HL-60 (cell line): ENCODE data around the gene SP110.

Experiments used
- DNase-seq, 2 experiments: peaks; one replicate each; pipeline ENCODE4 v3.0.0-alpha.2; 2010 to 2020; ENCODE audit warnings: low read depth in 1 of 2, low spot score in 1 of 2
- H3K27ac ChIP-seq: fragments of 250-450 bp; sonication (Bioruptor Pico); replicated peaks from 2 replicates; pipeline ENCODE4 v1.5.1; 2020; ENCODE audit warnings: mild to moderate bottlenecking, moderate library complexity
- H3K27me3 ChIP-seq: fragments of 250-450 bp; sonication (Bioruptor Pico); 2 replicates; pipeline ENCODE4 v1.5.1; 2021; ENCODE audit warnings: mild to moderate bottlenecking, moderate library complexity; ENCODE audit not compliant: insufficient read depth, poor library complexity, severe bottlenecking
- H3K4me3 ChIP-seq: replicated peaks from 2 replicates; pipeline ENCODE4 v1.5.1; 2011; ENCODE audit warnings: mild to moderate bottlenecking, control low read depth, low read length; ENCODE audit not compliant: insufficient read depth
- GABPA ChIP-seq: IDR thresholded peaks from 2 replicates; pipeline ENCODE4 v1.6.1; 2012; ENCODE audit warnings: low read depth
- POLR2AphosphoS5 ChIP-seq: IDR thresholded peaks from 2 replicates; pipeline ENCODE4 v1.6.1; 2012; ENCODE audit warnings: low read depth
- SPI1 ChIP-seq: IDR thresholded peaks from 2 replicates; pipeline ENCODE4 v1.6.1; 2012; ENCODE audit warnings: low read depth, mild to moderate bottlenecking, borderline replicate concordance
- TF ChIP-seq, protein P1 (sequence below): IDR thresholded peaks from one replicate; pipeline ENCODE4 v1.5.1; 2011; ENCODE audit warnings: low read length, control low read depth, inconsistent platforms; ENCODE audit not compliant: insufficient read depth
- TF ChIP-seq, protein P2 (sequence below): IDR thresholded peaks from 2 replicates; pipeline ENCODE4 v1.6.1; 2012; ENCODE audit warnings: low read depth; ENCODE audit not compliant: insufficient replicate concordance

SP110 gene

DNA sequence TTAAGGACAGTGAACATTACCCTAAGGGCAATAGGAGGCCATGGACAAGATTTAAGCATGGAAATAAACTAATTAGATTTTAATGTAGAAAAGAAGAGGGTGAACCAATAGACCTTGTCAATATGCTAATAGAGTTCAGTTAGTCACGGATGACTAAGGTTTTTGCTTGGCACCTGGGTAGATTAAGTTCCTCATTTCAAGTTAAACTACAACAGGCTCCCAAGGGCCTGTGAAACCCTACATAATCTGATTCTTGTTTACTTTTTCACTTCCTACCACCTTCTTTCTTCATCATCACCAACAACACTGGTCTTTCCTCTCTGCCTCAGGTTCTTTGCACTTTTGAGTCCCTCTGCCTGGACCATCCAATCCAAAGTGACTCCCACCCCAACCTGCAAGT, 14.8 kb downstream of the SP110 start:
- peak overlapping the region; percentile 80 for H3K27ac ChIP-seq
- no peak overlapping the region for H3K4me3 ChIP-seq
- TF ChIP-seq POLR2AphosphoS5 (no peak), SPI1 (no peak), GABPA (no peak)
- TF ChIP-seq, protein P1, sequence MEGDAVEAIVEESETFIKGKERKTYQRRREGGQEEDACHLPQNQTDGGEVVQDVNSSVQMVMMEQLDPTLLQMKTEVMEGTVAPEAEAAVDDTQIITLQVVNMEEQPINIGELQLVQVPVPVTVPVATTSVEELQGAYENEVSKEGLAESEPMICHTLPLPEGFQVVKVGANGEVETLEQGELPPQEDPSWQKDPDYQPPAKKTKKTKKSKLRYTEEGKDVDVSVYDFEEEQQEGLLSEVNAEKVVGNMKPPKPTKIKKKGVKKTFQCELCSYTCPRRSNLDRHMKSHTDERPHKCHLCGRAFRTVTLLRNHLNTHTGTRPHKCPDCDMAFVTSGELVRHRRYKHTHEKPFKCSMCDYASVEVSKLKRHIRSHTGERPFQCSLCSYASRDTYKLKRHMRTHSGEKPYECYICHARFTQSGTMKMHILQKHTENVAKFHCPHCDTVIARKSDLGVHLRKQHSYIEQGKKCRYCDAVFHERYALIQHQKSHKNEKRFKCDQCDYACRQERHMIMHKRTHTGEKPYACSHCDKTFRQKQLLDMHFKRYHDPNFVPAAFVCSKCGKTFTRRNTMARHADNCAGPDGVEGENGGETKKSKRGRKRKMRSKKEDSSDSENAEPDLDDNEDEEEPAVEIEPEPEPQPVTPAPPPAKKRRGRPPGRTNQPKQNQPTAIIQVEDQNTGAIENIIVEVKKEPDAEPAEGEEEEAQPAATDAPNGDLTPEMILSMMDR = no peak
- TF ChIP-seq, protein P2, sequence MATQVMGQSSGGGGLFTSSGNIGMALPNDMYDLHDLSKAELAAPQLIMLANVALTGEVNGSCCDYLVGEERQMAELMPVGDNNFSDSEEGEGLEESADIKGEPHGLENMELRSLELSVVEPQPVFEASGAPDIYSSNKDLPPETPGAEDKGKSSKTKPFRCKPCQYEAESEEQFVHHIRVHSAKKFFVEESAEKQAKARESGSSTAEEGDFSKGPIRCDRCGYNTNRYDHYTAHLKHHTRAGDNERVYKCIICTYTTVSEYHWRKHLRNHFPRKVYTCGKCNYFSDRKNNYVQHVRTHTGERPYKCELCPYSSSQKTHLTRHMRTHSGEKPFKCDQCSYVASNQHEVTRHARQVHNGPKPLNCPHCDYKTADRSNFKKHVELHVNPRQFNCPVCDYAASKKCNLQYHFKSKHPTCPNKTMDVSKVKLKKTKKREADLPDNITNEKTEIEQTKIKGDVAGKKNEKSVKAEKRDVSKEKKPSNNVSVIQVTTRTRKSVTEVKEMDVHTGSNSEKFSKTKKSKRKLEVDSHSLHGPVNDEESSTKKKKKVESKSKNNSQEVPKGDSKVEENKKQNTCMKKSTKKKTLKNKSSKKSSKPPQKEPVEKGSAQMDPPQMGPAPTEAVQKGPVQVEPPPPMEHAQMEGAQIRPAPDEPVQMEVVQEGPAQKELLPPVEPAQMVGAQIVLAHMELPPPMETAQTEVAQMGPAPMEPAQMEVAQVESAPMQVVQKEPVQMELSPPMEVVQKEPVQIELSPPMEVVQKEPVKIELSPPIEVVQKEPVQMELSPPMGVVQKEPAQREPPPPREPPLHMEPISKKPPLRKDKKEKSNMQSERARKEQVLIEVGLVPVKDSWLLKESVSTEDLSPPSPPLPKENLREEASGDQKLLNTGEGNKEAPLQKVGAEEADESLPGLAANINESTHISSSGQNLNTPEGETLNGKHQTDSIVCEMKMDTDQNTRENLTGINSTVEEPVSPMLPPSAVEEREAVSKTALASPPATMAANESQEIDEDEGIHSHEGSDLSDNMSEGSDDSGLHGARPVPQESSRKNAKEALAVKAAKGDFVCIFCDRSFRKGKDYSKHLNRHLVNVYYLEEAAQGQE = no peak
- DNase-seq = peak in 1 of 2 experiments; percentile 50
- no peaks in the 10 kb centered on the region for H3K27me3 ChIP-seq

DNA sequence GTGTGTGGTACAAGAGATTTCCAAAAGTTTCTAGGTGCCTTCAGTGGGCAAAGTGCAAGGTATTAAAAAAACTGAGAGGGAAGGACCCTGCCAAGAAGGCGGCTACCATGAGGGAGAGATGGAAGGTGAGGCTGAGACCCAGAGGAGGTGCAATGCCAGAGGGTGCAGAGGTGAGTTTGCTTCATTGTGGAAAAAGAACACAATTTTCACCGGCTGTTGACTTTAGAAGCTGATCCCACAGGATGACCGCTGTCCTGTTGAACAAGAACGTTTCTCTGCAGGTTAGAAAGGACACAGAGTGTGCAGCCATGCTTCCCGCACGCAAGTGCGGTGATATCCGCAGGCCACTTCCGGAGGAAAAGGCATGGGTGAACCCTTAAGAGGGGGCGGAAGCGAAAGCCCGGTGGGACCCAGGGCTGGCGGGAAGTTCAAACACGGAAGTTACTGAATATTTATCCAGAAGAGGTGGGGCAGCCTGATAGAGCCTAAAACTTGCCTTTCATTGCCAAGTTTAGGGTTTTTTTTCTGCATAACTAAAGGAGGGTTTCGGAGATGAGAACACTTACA, 16.6 kb downstream of the SP110 start:
- peak; percentile 74 to 94 for DNase-seq
- Histone ChIP-seq H3K27ac (peak overlapping the region; percentile 80), H3K27me3 (no peaks in the 10 kb centered on the region), H3K4me3 (peak overlapping the region; percentile 19)
- TF ChIP-seq, protein P1 = no peak
- peak; percentile 64; the same call in 1 of the 2 replicates for TF ChIP-seq SPI1
- TF ChIP-seq, protein P2 = peak; percentile 55
- peak; percentile 84 for TF ChIP-seq GABPA
- peak; percentile 84 for TF ChIP-seq POLR2AphosphoS5

DNA sequence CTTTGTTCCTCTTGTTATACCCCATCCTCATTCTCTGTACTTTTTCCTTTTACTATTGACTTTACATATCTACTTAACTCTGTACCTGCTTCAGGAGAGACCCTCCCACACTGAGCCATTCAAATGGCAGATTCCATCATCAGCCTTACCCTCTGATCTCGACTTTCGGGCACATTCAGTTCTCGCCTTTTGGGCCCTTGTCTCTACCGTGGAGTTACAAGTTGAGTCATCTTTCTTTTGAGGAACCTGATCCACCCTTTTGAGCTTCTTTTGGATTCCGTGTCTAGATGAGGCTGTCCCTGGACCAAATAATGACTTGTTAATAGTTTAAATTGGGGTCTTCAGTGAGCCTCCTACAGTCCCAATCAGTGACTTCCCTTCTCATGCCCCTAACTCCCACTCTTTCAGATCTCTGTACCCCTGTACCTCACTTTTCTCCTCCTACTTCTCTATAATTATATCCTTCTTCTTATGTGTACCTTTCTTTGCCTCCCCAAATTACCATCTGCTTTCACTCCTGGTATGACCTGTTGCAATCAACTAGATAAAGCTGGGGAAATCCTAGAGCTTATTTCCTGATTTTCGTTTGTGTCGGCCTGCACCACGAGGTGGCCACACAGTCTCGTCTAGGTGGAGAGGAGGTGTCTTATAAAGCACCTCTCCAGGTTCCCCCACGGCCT, 17.2 kb downstream of the SP110 start:
- Histone ChIP-seq H3K4me3 (no peak overlapping the region), H3K27ac (peak overlapping the region; percentile 80), H3K27me3 (no peaks in the 10 kb centered on the region)
- peak; percentile 31 to 83 for DNase-seq
- TF ChIP-seq SPI1 = no peak
- TF ChIP-seq POLR2AphosphoS5 = peak; percentile 31; the same call in 1 of the 2 replicates

DNA sequence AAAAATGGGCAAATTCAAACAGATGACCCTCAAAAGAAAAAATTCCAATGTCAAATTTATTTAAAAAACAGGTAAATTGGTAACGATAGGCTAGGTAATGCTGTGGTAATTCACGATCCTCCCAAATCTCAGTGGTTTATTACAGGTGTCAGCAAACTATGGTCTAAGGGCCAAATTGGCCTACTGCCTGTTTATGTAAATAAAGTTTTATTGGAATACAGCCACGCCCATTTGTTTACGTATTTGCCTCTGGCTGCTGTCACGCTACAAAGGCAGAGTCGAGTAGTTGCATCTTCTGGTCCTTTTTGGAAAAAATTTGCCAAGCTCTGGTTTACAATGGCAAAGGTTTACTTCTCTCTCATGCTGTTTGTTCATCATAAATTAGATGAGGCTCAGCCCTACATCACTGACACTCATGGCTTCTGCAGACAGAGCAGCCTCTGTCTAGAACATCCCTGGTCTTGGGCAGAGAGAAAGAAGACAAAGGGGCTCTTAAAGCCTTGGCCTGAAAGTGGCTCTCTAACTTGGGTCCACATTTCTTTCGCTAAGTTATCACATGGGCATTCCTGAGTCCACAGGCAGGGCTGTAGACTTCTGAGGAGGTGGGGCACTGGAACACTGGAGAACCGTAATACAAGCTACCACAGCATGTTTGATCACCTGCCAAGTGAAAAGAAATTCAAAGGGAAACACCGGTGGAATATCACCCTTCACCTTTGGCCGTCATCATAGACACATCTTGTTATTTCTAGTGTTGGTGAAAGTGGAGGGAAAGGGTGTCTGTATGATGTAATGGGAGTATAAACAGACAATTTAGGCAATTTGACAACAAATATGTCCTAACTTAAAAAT, 34.8 kb downstream of the SP110 start:
- Histone ChIP-seq H3K27me3 (no peaks in the 10 kb centered on the region), H3K27ac (no peak overlapping the region), H3K4me3 (no peak overlapping the region)
- TF ChIP-seq, protein P2 = no peak
- TF ChIP-seq, protein P1 = no peak
- TF ChIP-seq POLR2AphosphoS5 (no peak), SPI1 (no peak), GABPA (no peak)
- DNase-seq = no peak
